Activated T-cell treated with anti-CD3 and anti-CD28 coated beads, Interleukin-2, amount 50 U/mL, for 24 hours (primary cell): ENCODE measurements around the gene PCBP4.
A peak's percentile ranks its signal among the peaks of the same experiment; 100 is the strongest.
"Not testable (repeated sequence)": the region's sequence is repeated elsewhere in the genome, so short reads cannot be mapped to it uniquely, and the experiment has no call there.

Experiments used
- DNase-seq: peaks from one replicate; pipeline ENCODE4 v3.0.0-alpha.2; 2020
- H3K27ac Mint-ChIP-seq: 2 replicates; pipeline ENCODE4 v1.8.0; 2020; ENCODE audit warnings: mild to moderate bottlenecking, mixed read lengths
- H3K27me3 Mint-ChIP-seq: 2 replicates; pipeline ENCODE4 v1.8.0; 2020; ENCODE audit warnings: mixed read lengths
- H3K36me3 Mint-ChIP-seq: 2 replicates; pipeline ENCODE4 v1.8.0; 2020; ENCODE audit warnings: low read depth, mixed read lengths
- H3K4me1 Mint-ChIP-seq: 2 replicates; pipeline ENCODE4 v1.8.0; 2020; ENCODE audit warnings: low read depth, mixed read lengths
- H3K4me3 Mint-ChIP-seq: 2 replicates; pipeline ENCODE4 v1.8.0; 2020; ENCODE audit warnings: mild to moderate bottlenecking, moderate library complexity, mixed read lengths
- H3K9me3 Mint-ChIP-seq: 2 replicates; pipeline ENCODE4 v1.8.0; 2020; ENCODE audit warnings: mixed read lengths

The PCBP4 gene

GRCh38 chr3:52001443-52001974, 34.3 kb upstream of the PCBP4 start:
- H3K36me3 Mint-ChIP-seq, result no peaks in the 10 kb centered on the region
- no peak overlapping the region for H3K4me3 Mint-ChIP-seq
- H3K27ac Mint-ChIP-seq, result no peak overlapping the region
- H3K9me3 Mint-ChIP-seq, result no peaks in the 10 kb centered on the region
- H3K4me1 Mint-ChIP-seq, result peaks cover 15% of the 10 kb centered on the region
- H3K27me3 Mint-ChIP-seq, result no peaks in the 10 kb centered on the region
- DNase-seq, result peak; percentile 90

GRCh38 chr3:51999846-52000245, 32.6 kb upstream of the PCBP4 start:
- Mint-ChIP-seq H3K4me3 (no peak overlapping the region), H3K27ac (no peak overlapping the region), H3K36me3 (peaks cover 10% of the 10 kb centered on the region), H3K4me1 (peaks cover 8% of the 10 kb centered on the region), H3K9me3 (no peaks in the 10 kb centered on the region), H3K27me3 (no peaks in the 10 kb centered on the region)
- no peak for DNase-seq

GRCh38 chr3:51998774-51999173, 31.5 kb upstream of the PCBP4 start:
- H3K27ac Mint-ChIP-seq, result no peak overlapping the region
- H3K27me3 Mint-ChIP-seq, result no peaks in the 10 kb centered on the region
- H3K9me3 Mint-ChIP-seq, result no peaks in the 10 kb centered on the region
- peaks cover 17% of the 10 kb centered on the region for H3K4me1 Mint-ChIP-seq
- no peak overlapping the region for H3K4me3 Mint-ChIP-seq
- no peak for DNase-seq
- H3K36me3 Mint-ChIP-seq, result peaks cover 21% of the 10 kb centered on the region

- peaks cover 23% of the 10 kb centered on the region for H3K4me1 Mint-ChIP-seq
- H3K27me3 Mint-ChIP-seq, result no peaks in the 10 kb centered on the region
- no peaks in the 10 kb centered on the region for H3K9me3 Mint-ChIP-seq
- no peak for DNase-seq
- no peak overlapping the region for H3K27ac Mint-ChIP-seq
- no peak overlapping the region for H3K4me3 Mint-ChIP-seq
- peaks cover 28% of the 10 kb centered on the region for H3K36me3 Mint-ChIP-seq
Observed at GRCh38 chr3:51997935-51998596, 30.8 kb upstream of the PCBP4 start.

- H3K36me3 Mint-ChIP-seq, result peaks cover 37% of the 10 kb centered on the region
- H3K27me3 Mint-ChIP-seq, result no peaks in the 10 kb centered on the region
- no peaks in the 10 kb centered on the region for H3K9me3 Mint-ChIP-seq
- no peak overlapping the region for H3K27ac Mint-ChIP-seq
- no peak for DNase-seq
- peaks cover 31% of the 10 kb centered on the region for H3K4me1 Mint-ChIP-seq
- no peak overlapping the region for H3K4me3 Mint-ChIP-seq
Observed at GRCh38 chr3:51997172-51997571, 29.9 kb upstream of the PCBP4 start.

- H3K36me3 Mint-ChIP-seq, result peaks cover 52% of the 10 kb centered on the region
- H3K9me3 Mint-ChIP-seq, result no peaks in the 10 kb centered on the region
- H3K27me3 Mint-ChIP-seq, result no peaks in the 10 kb centered on the region
- H3K4me1 Mint-ChIP-seq, result peaks cover 34% of the 10 kb centered on the region
- peak within 1 kb of the TSS; percentile 100 for H3K4me3 Mint-ChIP-seq
- H3K27ac Mint-ChIP-seq, result peak within 1 kb of the TSS; percentile 100
- peak; percentile 93 for DNase-seq
Observed at GRCh38 chr3:51995346-51996163, 28.3 kb upstream of the PCBP4 start, which contains the start of gene RPL29. RPL29 (minus strand) TSS chr3:51995895; CDS start chr3:51995461, 434 bp downstream.

- Mint-ChIP-seq H3K27me3 (no peaks in the 10 kb centered on the region), H3K4me3 (peak overlapping the region; percentile 100), H3K36me3 (peaks cover 52% of the 10 kb centered on the region)
Observed at GRCh38 chr3:51994530-51994929, 27.3 kb upstream of the PCBP4 start.

GRCh38 chr3:51993657-51994056, 26.4 kb upstream of the PCBP4 start:
- Mint-ChIP-seq H3K27ac (peak overlapping the region; percentile 100), H3K4me3 (peak overlapping the region; percentile 100), H3K4me1 (peaks cover 34% of the 10 kb centered on the region), H3K36me3 (peaks cover 55% of the 10 kb centered on the region)
- H3K9me3 Mint-ChIP-seq, H3K27me3 Mint-ChIP-seq, DNase-seq: not testable (repeated sequence)

More at GRCh38 chr3:51994530-51994929, 27.3 kb upstream of the PCBP4 start:
- Mint-ChIP-seq H3K27ac (peak overlapping the region; percentile 100), H3K9me3 (no peaks in the 10 kb centered on the region), H3K4me1 (peaks cover 34% of the 10 kb centered on the region)
- DNase-seq, result no peak

- no peak for DNase-seq
- Mint-ChIP-seq H3K27ac (peak overlapping the region; percentile 100), H3K9me3 (no peaks in the 10 kb centered on the region), H3K4me1 (peaks cover 34% of the 10 kb centered on the region), H3K4me3 (peak overlapping the region; percentile 100), H3K36me3 (peaks cover 56% of the 10 kb centered on the region), H3K27me3 (no peaks in the 10 kb centered on the region)
Observed at GRCh38 chr3:51992017-51992682, 24.9 kb upstream of the PCBP4 start.

GRCh38 chr3:51990501-51990971, 23.3 kb upstream of the PCBP4 start:
- not testable (repeated sequence) for DNase-seq

GRCh38 chr3:51988286-51989146, 21.3 kb upstream of the PCBP4 start:
- no peak for DNase-seq
- Mint-ChIP-seq H3K4me3 (no peak overlapping the region), H3K36me3 (peaks cover 40% of the 10 kb centered on the region), H3K9me3 (no peaks in the 10 kb centered on the region), H3K4me1 (peaks cover 35% of the 10 kb centered on the region), H3K27me3 (no peaks in the 10 kb centered on the region), H3K27ac (peak overlapping the region; percentile 79)

More at GRCh38 chr3:51990501-51990971, 23.3 kb upstream of the PCBP4 start:
- H3K4me1 Mint-ChIP-seq, result peaks cover 32% of the 10 kb centered on the region
- not testable (repeated sequence) for H3K9me3 Mint-ChIP-seq, H3K27me3 Mint-ChIP-seq, H3K4me3 Mint-ChIP-seq
- H3K27ac Mint-ChIP-seq, result peak overlapping the region; percentile 100
- peaks cover 57% of the 10 kb centered on the region for H3K36me3 Mint-ChIP-seq

- Mint-ChIP-seq H3K9me3 (no peaks in the 10 kb centered on the region), H3K4me3 (no peak overlapping the region), H3K36me3 (peaks cover 37% of the 10 kb centered on the region), H3K27me3 (no peaks in the 10 kb centered on the region), H3K4me1 (peaks cover 34% of the 10 kb centered on the region), H3K27ac (peak overlapping the region; percentile 79)
- no peak for DNase-seq
Observed at GRCh38 chr3:51987568-51987967, 20.3 kb upstream of the PCBP4 start.

GRCh38 chr3:51986010-51986947, 19.0 kb upstream of the PCBP4 start:
- Mint-ChIP-seq H3K36me3 (peaks cover 30% of the 10 kb centered on the region), H3K27me3 (no peaks in the 10 kb centered on the region), H3K4me1 (peaks cover 31% of the 10 kb centered on the region), H3K4me3 (no peak overlapping the region), H3K27ac (peak overlapping the region; percentile 79), H3K9me3 (no peaks in the 10 kb centered on the region)
- no peak for DNase-seq
